MM.1S (cell line): ENCODE results near the gene CNTD1.

ENCODE experiments used
- DNase-seq: peaks from one replicate; pipeline ENCODE4 v3.0.0-alpha.2; 2015
- H2AFZ ChIP-seq: fragments of 300-600 bp; sonication (generic); 2 replicates; pipeline ENCODE4 v1.6.0; 2016; ENCODE audit warnings: antibody characterized with exemption, low read length
- H3F3A ChIP-seq: fragments of 300-600 bp; sonication (generic); 2 replicates; pipeline ENCODE4 v1.6.1; 2016; ENCODE audit warnings: mild to moderate bottlenecking, antibody characterized with exemption, low read length, moderate library complexity, mixed read lengths; ENCODE audit not compliant: insufficient read depth
- H3K27ac ChIP-seq: fragments of 300-600 bp; sonication (generic); 2 replicates; pipeline ENCODE4 v1.5.1; 2016; ENCODE audit warnings: mild to moderate bottlenecking, low read length
- H3K27me3 ChIP-seq: fragments of 300-600 bp; sonication (generic); replicated peaks from 2 replicates; pipeline ENCODE4 v1.6.0; 2016; ENCODE audit warnings: low read length; ENCODE audit not compliant: insufficient read depth
- H3K36me3 ChIP-seq: fragments of 300-600 bp; sonication (generic); replicated peaks from 2 replicates; pipeline ENCODE4 v1.6.1; 2016; ENCODE audit warnings: mild to moderate bottlenecking, low read length, mixed read lengths; ENCODE audit not compliant: insufficient read depth
- H3K4me1 ChIP-seq: fragments of 300-600 bp; sonication (generic); 2 replicates; pipeline ENCODE4 v1.6.1; 2016; ENCODE audit warnings: low read length, mixed read lengths
- H3K4me2 ChIP-seq: fragments of 300-600 bp; sonication (generic); 2 replicates; pipeline ENCODE4 v1.6.0; 2016; ENCODE audit warnings: low read depth, low read length
- H3K4me3 ChIP-seq: fragments of 300-600 bp; sonication (generic); 2 replicates; pipeline ENCODE4 v1.5.1; 2016; ENCODE audit warnings: low read length, mixed read lengths
- H3K79me2 ChIP-seq: fragments of 300-600 bp; sonication (generic); 2 replicates; pipeline ENCODE4 v1.6.1; 2016; ENCODE audit warnings: mixed run types, low read length, mixed read lengths
- H3K9ac ChIP-seq: fragments of 300-600 bp; sonication (generic); 2 replicates; pipeline ENCODE4 v1.6.1; 2016; ENCODE audit warnings: low read length, mixed read lengths
- H3K9me2 ChIP-seq: fragments of 300-600 bp; sonication (generic); replicated peaks from 2 replicates; pipeline ENCODE4 v1.6.1; 2016; ENCODE audit warnings: mild to moderate bottlenecking, low read length, mixed read lengths; ENCODE audit not compliant: insufficient read depth
- H3K9me3 ChIP-seq: fragments of 300-600 bp; sonication (generic); replicated peaks from 2 replicates; pipeline ENCODE4 v1.6.1; 2016; ENCODE audit warnings: mild to moderate bottlenecking, low read length, mixed read lengths; ENCODE audit not compliant: insufficient read depth
- H4K20me1 ChIP-seq: fragments of 300-600 bp; sonication (generic); 2 replicates; pipeline ENCODE4 v1.6.1; 2016; ENCODE audit warnings: mild to moderate bottlenecking, low read length, moderate library complexity, mixed read lengths; ENCODE audit not compliant: insufficient read depth
- EZH2 ChIP-seq: fragments of 300-600 bp; sonication (generic); optimal IDR thresholded peaks from 2 replicates; pipeline ENCODE3; 2017; ENCODE audit warnings: low read depth, mild to moderate bottlenecking, antibody characterized with exemption, low read length, mixed read lengths
- EZH2phosphoT487 ChIP-seq: fragments of 300-600 bp; sonication (generic); IDR thresholded peaks from 2 replicates; pipeline ENCODE4 v1.6.1; 2018; ENCODE audit warnings: antibody characterized with exemption, low read length
- TF ChIP-seq, protein P1 (sequence below): fragments of 300-600 bp; sonication (generic); IDR thresholded peaks from 2 replicates; pipeline ENCODE4 v1.5.1; 2016; ENCODE audit warnings: antibody characterized with exemption, low read length, mixed read lengths

CNTD1 gene

DNA sequence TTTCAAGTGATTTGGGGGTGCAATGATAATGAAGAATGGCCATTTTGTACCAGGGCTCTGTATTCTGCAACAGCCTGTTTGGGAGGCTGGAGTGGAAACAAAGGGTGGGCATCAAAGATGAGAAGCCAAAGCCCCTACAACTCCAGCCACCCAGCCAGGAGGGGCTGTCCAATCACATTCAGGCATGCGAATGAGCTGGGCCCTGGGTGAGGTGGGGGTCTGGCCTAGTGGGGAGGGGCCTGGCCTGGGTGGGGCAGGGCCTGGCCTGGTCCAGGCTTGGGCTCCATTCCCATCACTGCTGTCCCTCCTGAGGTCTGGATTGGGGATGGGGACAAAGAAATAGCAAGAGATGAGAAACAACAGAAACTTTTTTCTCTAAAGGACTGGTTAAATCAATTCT, 58.7 kb downstream of the CNTD1 start:
- Histone ChIP-seq H3K9ac (no peak overlapping the region), H3K27ac (no peak overlapping the region), H3K79me2 (no peaks in the 10 kb centered on the region), H2AFZ (no peak overlapping the region), H4K20me1 (no peaks in the 10 kb centered on the region), H3K9me2 (no peaks in the 10 kb centered on the region), H3K4me2 (no peak overlapping the region), H3K36me3 (no peaks in the 10 kb centered on the region), H3K9me3 (no peaks in the 10 kb centered on the region), H3F3A (peaks cover 16% of the 10 kb centered on the region), H3K4me1 (peaks cover 20% of the 10 kb centered on the region), H3K4me3 (no peak overlapping the region), H3K27me3 (no peaks in the 10 kb centered on the region)
- no peak for DNase-seq
- TF ChIP-seq, protein P1, sequence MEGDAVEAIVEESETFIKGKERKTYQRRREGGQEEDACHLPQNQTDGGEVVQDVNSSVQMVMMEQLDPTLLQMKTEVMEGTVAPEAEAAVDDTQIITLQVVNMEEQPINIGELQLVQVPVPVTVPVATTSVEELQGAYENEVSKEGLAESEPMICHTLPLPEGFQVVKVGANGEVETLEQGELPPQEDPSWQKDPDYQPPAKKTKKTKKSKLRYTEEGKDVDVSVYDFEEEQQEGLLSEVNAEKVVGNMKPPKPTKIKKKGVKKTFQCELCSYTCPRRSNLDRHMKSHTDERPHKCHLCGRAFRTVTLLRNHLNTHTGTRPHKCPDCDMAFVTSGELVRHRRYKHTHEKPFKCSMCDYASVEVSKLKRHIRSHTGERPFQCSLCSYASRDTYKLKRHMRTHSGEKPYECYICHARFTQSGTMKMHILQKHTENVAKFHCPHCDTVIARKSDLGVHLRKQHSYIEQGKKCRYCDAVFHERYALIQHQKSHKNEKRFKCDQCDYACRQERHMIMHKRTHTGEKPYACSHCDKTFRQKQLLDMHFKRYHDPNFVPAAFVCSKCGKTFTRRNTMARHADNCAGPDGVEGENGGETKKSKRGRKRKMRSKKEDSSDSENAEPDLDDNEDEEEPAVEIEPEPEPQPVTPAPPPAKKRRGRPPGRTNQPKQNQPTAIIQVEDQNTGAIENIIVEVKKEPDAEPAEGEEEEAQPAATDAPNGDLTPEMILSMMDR, result no peak
- TF ChIP-seq EZH2 (no peak), EZH2phosphoT487 (no peak)
